ENCODE measurements around the gene SUPT4H1. TPM values are rescaled to one million over a fixed set of nuclear protein-coding genes. Genes with fewer than 3 reads are reported as not detected.

SUPT4H1 gene
- total and polyA plus RNA-seq, 9 donors, result 64.8 to 107 (median 87.7) TPM

- 39% methylated on average over 5 of the region's 10 CpGs for WGBS (ENCODE audit: insufficient coverage)
- Histone ChIP-seq H3K4me3 (ENCODE audit: low read length) (no peak overlapping the region), H3K27ac (ENCODE audit: low read length) (no peak overlapping the region), H3K27me3 (ENCODE audit: control insufficient read depth, insufficient read depth, low read length) (peaks cover 9% of the 10 kb centered on the region), H3K9me3 (replicated peaks; ENCODE audit: control insufficient read depth, low read depth, low read length) (no peaks in the 10 kb centered on the region), H3K36me3 (ENCODE audit: control insufficient read depth, insufficient read depth, low read length) (no peaks in the 10 kb centered on the region), H3K4me1 (ENCODE audit: control insufficient read depth, insufficient read depth, low read length) (no peaks in the 10 kb centered on the region)
- DNase-seq, result no peak
Measured at GRCh38 chr17:58391302-58391984, 39.4 kb upstream of the SUPT4H1 start.

DNA sequence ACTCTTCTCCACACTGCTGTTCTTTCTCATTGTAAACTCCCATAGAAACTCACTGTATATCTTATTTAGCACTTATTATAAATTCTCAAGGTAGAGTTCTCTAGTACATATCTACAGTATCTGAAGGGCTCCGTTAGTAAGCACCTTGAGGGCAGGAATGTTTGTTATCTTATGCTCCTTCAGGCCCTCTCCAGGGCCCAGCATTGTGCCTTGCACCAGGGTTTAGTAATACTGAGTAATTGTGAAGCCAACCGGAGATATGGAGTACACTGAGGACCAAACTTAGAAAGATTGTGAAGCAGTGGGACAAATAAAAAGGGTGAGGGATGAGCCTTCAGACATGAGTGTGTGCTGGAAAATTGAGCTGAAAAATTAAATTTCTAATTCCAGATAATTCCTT lies 38.9 kb upstream of the SUPT4H1 start:
- no peaks in the 10 kb centered on the region for H3K36me3 ChIP-seq (ENCODE audit: control insufficient read depth, insufficient read depth, low read length)
- no peak overlapping the region for H3K4me3 ChIP-seq (ENCODE audit: low read length)
- WGBS (ENCODE audit: insufficient coverage), result 67% methylated on average over 1 of the region's 2 CpGs
- H3K27me3 ChIP-seq (ENCODE audit: control insufficient read depth, insufficient read depth, low read length), result peaks cover 9% of the 10 kb centered on the region
- H3K4me1 ChIP-seq (ENCODE audit: control insufficient read depth, insufficient read depth, low read length), result no peaks in the 10 kb centered on the region
- H3K27ac ChIP-seq (ENCODE audit: low read length), result no peak overlapping the region
- no peaks in the 10 kb centered on the region for H3K9me3 ChIP-seq (replicated peaks; ENCODE audit: control insufficient read depth, low read depth, low read length)
- DNase-seq, result no peak

GRCh38 chr17:58388302-58389190 lies 36.5 kb upstream of the SUPT4H1 start:
- H3K4me3 ChIP-seq (ENCODE audit: low read length), result no peak overlapping the region
- DNase-seq, result no peak
- H3K36me3 ChIP-seq (ENCODE audit: control insufficient read depth, insufficient read depth, low read length), result no peaks in the 10 kb centered on the region
- 51% methylated on average over 3 of the region's 3 CpGs for WGBS (ENCODE audit: insufficient coverage)
- H3K9me3 ChIP-seq (replicated peaks; ENCODE audit: control insufficient read depth, low read depth, low read length), result no peaks in the 10 kb centered on the region
- H3K27ac ChIP-seq (ENCODE audit: low read length), result no peak overlapping the region
- H3K27me3 ChIP-seq (ENCODE audit: control insufficient read depth, insufficient read depth, low read length), result peaks cover 9% of the 10 kb centered on the region
- no peaks in the 10 kb centered on the region for H3K4me1 ChIP-seq (ENCODE audit: control insufficient read depth, insufficient read depth, low read length)

- H3K27ac ChIP-seq (ENCODE audit: low read length), result no peak overlapping the region
- no peak overlapping the region for H3K4me3 ChIP-seq (ENCODE audit: low read length)
- peaks cover 9% of the 10 kb centered on the region for H3K27me3 ChIP-seq (ENCODE audit: control insufficient read depth, insufficient read depth, low read length)
- no peaks in the 10 kb centered on the region for H3K4me1 ChIP-seq (ENCODE audit: control insufficient read depth, insufficient read depth, low read length)
- DNase-seq, result no peak
- H3K36me3 ChIP-seq (ENCODE audit: control insufficient read depth, insufficient read depth, low read length), result no peaks in the 10 kb centered on the region
- no peaks in the 10 kb centered on the region for H3K9me3 ChIP-seq (replicated peaks; ENCODE audit: control insufficient read depth, low read depth, low read length)
- WGBS (ENCODE audit: insufficient coverage), result no CpG with 5 or more reads among the region's 1 CpG
Measured at GRCh38 chr17:58387834-58388233, 35.8 kb upstream of the SUPT4H1 start.

DNA sequence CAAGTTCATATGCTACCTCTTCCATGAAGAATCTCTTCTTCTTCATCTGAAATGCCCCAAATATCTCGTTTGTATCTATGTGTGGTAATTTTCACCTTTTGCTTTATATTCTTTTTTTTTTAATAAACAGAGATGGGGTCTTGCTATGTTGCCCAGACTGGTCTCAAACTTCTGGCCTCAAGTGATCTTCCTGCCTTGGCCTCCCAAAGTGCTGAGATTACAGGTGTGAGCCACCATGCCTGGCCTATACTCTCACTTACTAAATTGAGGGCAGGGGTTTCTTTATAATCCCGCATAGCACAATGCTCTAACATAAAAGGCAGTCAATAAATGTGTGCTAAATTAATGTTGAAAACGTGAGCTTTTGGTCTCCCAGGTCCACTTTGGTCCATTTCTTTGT lies 34.7 kb upstream of the SUPT4H1 start:
- Histone ChIP-seq H3K9me3 (replicated peaks; ENCODE audit: control insufficient read depth, low read depth, low read length) (no peaks in the 10 kb centered on the region), H3K36me3 (ENCODE audit: control insufficient read depth, insufficient read depth, low read length) (no peaks in the 10 kb centered on the region), H3K4me1 (ENCODE audit: control insufficient read depth, insufficient read depth, low read length) (peaks cover 3% of the 10 kb centered on the region), H3K27ac (ENCODE audit: low read length) (no peak overlapping the region), H3K4me3 (ENCODE audit: low read length) (no peak overlapping the region), H3K27me3 (ENCODE audit: control insufficient read depth, insufficient read depth, low read length) (peaks cover 8% of the 10 kb centered on the region)
- no CpG with 5 or more reads among the region's 3 CpGs for WGBS (ENCODE audit: insufficient coverage)
- DNase-seq, result no peak

DNA sequence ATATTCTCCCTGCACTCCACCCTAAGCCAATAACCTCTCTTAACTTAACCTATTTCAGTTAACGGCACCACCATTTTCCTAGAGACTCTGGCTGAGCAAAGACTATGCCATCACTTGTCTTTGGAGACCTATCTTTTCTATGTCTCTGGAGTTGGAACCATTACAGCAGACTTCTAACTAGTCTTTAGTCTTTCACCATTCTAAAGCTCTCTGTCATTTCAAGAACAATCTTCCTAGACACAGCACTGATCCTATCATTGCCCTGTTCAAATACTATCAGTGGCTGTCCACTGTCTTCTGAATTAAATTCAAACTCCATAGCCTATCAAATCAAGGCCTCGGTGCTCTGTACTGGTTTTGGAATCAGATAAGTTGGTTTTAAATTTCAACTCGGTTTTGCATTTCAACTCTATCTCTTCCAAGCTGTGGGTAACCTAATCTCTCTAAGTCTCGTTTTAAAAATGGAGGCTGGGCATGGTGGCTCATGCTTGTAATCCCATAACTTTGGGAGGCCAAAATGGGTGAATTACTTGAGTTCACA lies 33.4 kb upstream of the SUPT4H1 start:
- 75% methylated on average over 1 of the region's 4 CpGs for WGBS (ENCODE audit: insufficient coverage)
- H3K27ac ChIP-seq (ENCODE audit: low read length), result no peak overlapping the region
- DNase-seq, result no peak
- no peaks in the 10 kb centered on the region for H3K9me3 ChIP-seq (replicated peaks; ENCODE audit: control insufficient read depth, low read depth, low read length)
- no peak overlapping the region for H3K4me3 ChIP-seq (ENCODE audit: low read length)
- H3K36me3 ChIP-seq (ENCODE audit: control insufficient read depth, insufficient read depth, low read length), result no peaks in the 10 kb centered on the region
- no peaks in the 10 kb centered on the region for H3K27me3 ChIP-seq (ENCODE audit: control insufficient read depth, insufficient read depth, low read length)
- H3K4me1 ChIP-seq (ENCODE audit: control insufficient read depth, insufficient read depth, low read length), result peaks cover 5% of the 10 kb centered on the region

GRCh38 chr17:58384897-58385296 lies 32.9 kb upstream of the SUPT4H1 start:
- H3K27me3 ChIP-seq (ENCODE audit: control insufficient read depth, insufficient read depth, low read length), result no peaks in the 10 kb centered on the region
- no peaks in the 10 kb centered on the region for H3K9me3 ChIP-seq (replicated peaks; ENCODE audit: control insufficient read depth, low read depth, low read length)
- no peaks in the 10 kb centered on the region for H3K36me3 ChIP-seq (ENCODE audit: control insufficient read depth, insufficient read depth, low read length)
- DNase-seq, result no peak
- H3K4me3 ChIP-seq (ENCODE audit: low read length), result no peak overlapping the region
- no peak overlapping the region for H3K27ac ChIP-seq (ENCODE audit: low read length)
- H3K4me1 ChIP-seq (ENCODE audit: control insufficient read depth, insufficient read depth, low read length), result peaks cover 5% of the 10 kb centered on the region
- WGBS (ENCODE audit: insufficient coverage), result no CpG with 5 or more reads among the region's 3 CpGs

DNA sequence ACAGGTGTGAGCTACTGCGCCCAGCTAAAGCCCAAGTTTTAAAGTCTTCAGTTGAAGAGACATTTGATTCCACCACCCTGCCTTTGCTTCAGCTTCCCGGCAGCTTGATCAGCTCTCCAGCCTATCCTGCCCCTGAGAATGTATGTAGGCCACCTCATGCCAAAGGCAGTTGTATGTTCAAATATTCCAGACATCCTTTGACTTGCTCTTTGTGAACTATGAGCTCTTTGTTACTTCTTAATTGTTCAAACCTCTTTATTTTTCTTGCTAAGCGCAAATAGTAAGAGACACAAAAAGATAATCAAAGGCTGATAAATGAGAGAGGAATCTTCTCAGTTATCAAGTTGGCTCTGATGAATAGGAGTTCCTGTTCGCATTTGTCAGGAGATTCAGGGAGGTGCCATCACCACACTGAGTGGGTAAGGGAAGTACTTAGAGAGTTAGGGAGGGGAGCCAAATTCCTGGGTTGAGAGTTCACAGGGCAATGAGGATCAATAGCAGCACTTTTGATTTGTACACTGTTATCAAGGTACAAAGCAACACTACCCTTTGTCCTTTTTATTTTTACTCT lies 32.0 kb upstream of the SUPT4H1 start:
- no peaks in the 10 kb centered on the region for H3K36me3 ChIP-seq (ENCODE audit: control insufficient read depth, insufficient read depth, low read length)
- H3K27me3 ChIP-seq (ENCODE audit: control insufficient read depth, insufficient read depth, low read length), result no peaks in the 10 kb centered on the region
- H3K9me3 ChIP-seq (replicated peaks; ENCODE audit: control insufficient read depth, low read depth, low read length), result no peaks in the 10 kb centered on the region
- peaks cover 5% of the 10 kb centered on the region for H3K4me1 ChIP-seq (ENCODE audit: control insufficient read depth, insufficient read depth, low read length)
- H3K4me3 ChIP-seq (ENCODE audit: low read length), result no peak overlapping the region
- H3K27ac ChIP-seq (ENCODE audit: low read length), result no peak overlapping the region
- WGBS (ENCODE audit: insufficient coverage), result 83% methylated on average over 2 of the region's 4 CpGs
- DNase-seq, result no peak

GRCh38 chr17:58382872-58383242 lies 30.9 kb upstream of the SUPT4H1 start:
- Histone ChIP-seq H3K36me3 (ENCODE audit: control insufficient read depth, insufficient read depth, low read length) (no peaks in the 10 kb centered on the region), H3K9me3 (replicated peaks; ENCODE audit: control insufficient read depth, low read depth, low read length) (no peaks in the 10 kb centered on the region), H3K4me3 (ENCODE audit: low read length) (no peak overlapping the region), H3K27me3 (ENCODE audit: control insufficient read depth, insufficient read depth, low read length) (no peaks in the 10 kb centered on the region), H3K27ac (ENCODE audit: low read length) (no peak overlapping the region), H3K4me1 (ENCODE audit: control insufficient read depth, insufficient read depth, low read length) (peaks cover 5% of the 10 kb centered on the region)
- WGBS (ENCODE audit: insufficient coverage), result no CpG with 5 or more reads among the region's 1 CpG
- DNase-seq, result peak; percentile 53

Measured in muscle of leg (tissue), 11 donors.